Ovary (tissue), 9 donors: Measurements from ENCODE around the gene TM9SF1. TPM values are rescaled to one million over a fixed set of nuclear protein-coding genes. Genes with fewer than 3 reads are reported as not detected.
A peak's percentile ranks its signal among the peaks of the same experiment; 100 is the strongest.

Experiments
- DNase-seq, 5 donors: peaks; one replicate each; pipeline ENCODE4 v3.0.0-alpha.2; 2019 to 2020
- H3K27ac ChIP-seq, 2 donors: fragments of 200-600 bp; one replicate each; pipeline versions ENCODE4 v1.5.1 to v1.8.0; 2019 to 2022
- H3K27me3 ChIP-seq: fragments of 200-600 bp; one replicate; pipeline ENCODE4 v1.8.0; 2022
- H3K36me3 ChIP-seq: fragments of 200-600 bp; sonication (generic); one replicate; pipeline ENCODE4 v1.5.1; 2019
- H3K4me1 ChIP-seq: one replicate; pipeline ENCODE4 v1.8.1; 2013; ENCODE audit warnings: mild to moderate bottlenecking, moderate library complexity; ENCODE audit not compliant: insufficient read depth
- H3K4me3 ChIP-seq: fragments of 200-600 bp; sonication (generic); one replicate; pipeline ENCODE4 v1.5.1; 2017
- H3K9me3 ChIP-seq, 2 donors: fragments of 200-600 bp in 1 of 2; sonication (generic) in 1 of 2; one replicate each; pipeline versions ENCODE4 v1.5.1 to v1.8.1; 2013 to 2019; ENCODE audit warnings: mild to moderate bottlenecking in 1 of 2, moderate library complexity in 1 of 2
- EP300 ChIP-seq: sonication (generic); formaldehyde crosslinking; IDR thresholded peaks from one replicate; pipeline ENCODE4 v1.6.1; 2017; ENCODE audit warnings: antibody characterized with exemption
- POLR2A ChIP-seq: fragments of 450-650 bp; IDR thresholded peaks from one replicate; pipeline ENCODE4 v1.6.1; 2017; ENCODE audit warnings: antibody characterized with exemption, mild to moderate bottlenecking, moderate library complexity
- WGBS, 3 donors: extraction: QIAGEN DNeasy Blood & Tissue Kit in 1 of 3; methylation state at CpG; one replicate each; pipeline versions ENCODE4 v1.1.5 to v1.1.7; 2013 to 2017; 5-methylcytosine and 5-hydroxymethylcytosine counted together
- intact Hi-C, 4 donors: fragments of 100-400 bp; cut with DNase I; formaldehyde crosslinking; loops; one replicate each; pipeline versions ENCODE4 v1.11.0 to v1.15.1; 2022 to 2023
- polyA plus RNA-seq, 2 donors: library from polyadenylated mRNA; stranded (reverse); fragments of 200-250 nt in 1 of 2; fragments of 350-450 nt in 1 of 2; fragmentation: Illumina TruSeq in 1 of 2; extraction: RNeasy Lipid Tissue Mini Kit (QIAGEN cat#74804) in 1 of 2; gene quantifications; one replicate each; pipeline ENCODE4 v1.2.3, GENCODE V29; 2013 to 2014
- total RNA-seq, 7 donors: library from RNA; depleted of rRNA in 2 of 7; stranded (reverse); fragments of >200 nt in 2 of 7; fragmentation: NEBNext Ultra II Directional in 3 of 7; extraction: Animal tissue kit (Norgen Biotek cat#: 25700) in 3 of 7; gene quantifications; one replicate each; pipeline versions ENCODE4 v1.1.0 to v1.2.4, GENCODE V29; 2016 to 2023
- TF ChIP-seq, protein P1 (sequence below), 3 donors: fragments of 450-650 bp in 2 of 3; fragments of 200-600 bp in 1 of 3; IDR thresholded peaks; one replicate each; pipeline versions ENCODE4 v1.5.1 to v1.8.0; 2016 to 2022; ENCODE audit warnings: antibody characterized with exemption in 3 of 3, mild to moderate bottlenecking in 1 of 3
- donor health status: DM: no; HTN: no; CAD: no; lungs with moderate emphysema.
- donor health status: DM: no; HTN: no; CAD: no.
- donor health status: Bipolar disorder and iron deficiency.
- donor health status: DM: yes; HTN: yes; CAD: no.
- donor health status: DM: no; HTN: no; CAD: no.
- donor health status: DM: yes; HTN: yes; CAD: no.

Gene TM9SF1
- total and polyA plus RNA-seq, 9 donors: 32.3 to 65.6 (median 44.9) TPM

DNA sequence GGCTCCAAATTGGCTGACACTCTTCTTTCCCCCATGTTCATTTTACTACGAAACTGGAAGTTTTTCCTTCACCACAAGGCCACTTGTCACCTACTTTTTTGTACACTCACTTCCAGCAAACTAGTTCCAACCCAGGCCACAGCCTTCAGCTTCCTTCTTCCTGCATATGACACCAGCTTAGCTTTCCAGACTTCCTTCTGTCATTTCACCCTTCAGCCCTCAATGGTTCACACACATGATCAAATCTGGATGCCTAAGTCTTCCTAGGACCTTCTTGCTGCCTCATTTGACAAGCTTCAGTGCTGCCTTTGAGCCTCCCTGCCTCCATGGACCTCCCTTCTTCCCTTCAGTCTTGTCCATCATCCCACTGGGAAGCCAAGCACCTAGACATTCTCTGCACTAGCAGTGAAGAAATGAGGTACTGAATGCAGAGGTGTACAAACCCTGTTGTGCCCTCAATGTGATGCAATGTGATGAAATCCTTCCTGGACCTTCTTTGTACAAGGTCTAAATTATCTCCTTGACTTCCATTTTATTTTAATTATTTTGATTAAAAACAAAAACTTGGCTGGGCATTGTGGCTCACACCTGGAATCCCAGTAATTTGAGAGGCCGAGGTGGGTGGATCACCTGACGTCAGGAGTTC is 27.6 kb downstream of the TM9SF1 start:
- Histone ChIP-seq H3K9me3 (no peaks in the 10 kb centered on the region), H3K36me3 (no peaks in the 10 kb centered on the region), H3K4me3 (no peak overlapping the region), H3K4me1 (peaks cover 16% of the 10 kb centered on the region), H3K27me3 (no peaks in the 10 kb centered on the region), H3K27ac (no peak overlapping the region)
- DNase-seq: no peak
- WGBS, 3 donors: 69 to 85% (median 77%) methylated on average over 3 of the region's 3 CpGs
- TF ChIP-seq EP300 (no peak), POLR2A (no peak)
- TF ChIP-seq, protein P1, sequence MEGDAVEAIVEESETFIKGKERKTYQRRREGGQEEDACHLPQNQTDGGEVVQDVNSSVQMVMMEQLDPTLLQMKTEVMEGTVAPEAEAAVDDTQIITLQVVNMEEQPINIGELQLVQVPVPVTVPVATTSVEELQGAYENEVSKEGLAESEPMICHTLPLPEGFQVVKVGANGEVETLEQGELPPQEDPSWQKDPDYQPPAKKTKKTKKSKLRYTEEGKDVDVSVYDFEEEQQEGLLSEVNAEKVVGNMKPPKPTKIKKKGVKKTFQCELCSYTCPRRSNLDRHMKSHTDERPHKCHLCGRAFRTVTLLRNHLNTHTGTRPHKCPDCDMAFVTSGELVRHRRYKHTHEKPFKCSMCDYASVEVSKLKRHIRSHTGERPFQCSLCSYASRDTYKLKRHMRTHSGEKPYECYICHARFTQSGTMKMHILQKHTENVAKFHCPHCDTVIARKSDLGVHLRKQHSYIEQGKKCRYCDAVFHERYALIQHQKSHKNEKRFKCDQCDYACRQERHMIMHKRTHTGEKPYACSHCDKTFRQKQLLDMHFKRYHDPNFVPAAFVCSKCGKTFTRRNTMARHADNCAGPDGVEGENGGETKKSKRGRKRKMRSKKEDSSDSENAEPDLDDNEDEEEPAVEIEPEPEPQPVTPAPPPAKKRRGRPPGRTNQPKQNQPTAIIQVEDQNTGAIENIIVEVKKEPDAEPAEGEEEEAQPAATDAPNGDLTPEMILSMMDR (IDR thresholded peaks at IDR 0.05): no peak
- intact Hi-C loops: no loop called here

DNA sequence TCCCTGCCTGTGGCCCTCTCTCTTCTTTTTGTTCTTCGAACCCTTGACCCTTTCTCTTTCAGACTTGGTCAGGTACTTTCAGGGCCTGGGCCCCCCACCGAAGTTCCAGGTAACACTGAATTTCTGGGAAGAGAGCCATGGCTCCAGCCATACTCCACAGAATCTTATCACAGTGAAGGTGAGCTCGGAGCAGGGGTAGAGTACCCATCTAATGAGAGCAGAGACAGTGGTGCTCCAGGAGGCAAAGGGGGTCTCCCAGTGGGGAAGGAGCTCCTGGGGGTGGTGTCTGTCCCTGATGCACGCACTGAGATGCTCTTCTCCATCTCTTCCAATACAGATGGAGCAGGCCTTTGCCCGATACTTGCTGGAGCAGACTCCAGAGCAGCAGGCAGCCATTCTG is 29.5 kb downstream of the TM9SF1 start:
- DNase-seq: no peak
- TF ChIP-seq, protein P1 (IDR thresholded peaks at IDR 0.05): no peak
- no peak for TF ChIP-seq POLR2A
- TF ChIP-seq EP300: no peak
- Histone ChIP-seq H3K27me3 (no peaks in the 10 kb centered on the region), H3K9me3 (no peaks in the 10 kb centered on the region), H3K27ac (no peak overlapping the region), H3K36me3 (no peaks in the 10 kb centered on the region), H3K4me3 (no peak overlapping the region), H3K4me1 (peaks cover 8% of the 10 kb centered on the region)
- intact Hi-C loops: no loop called here
- WGBS, 3 donors: 86 to 90% (median 88%) methylated on average over 5 of the region's 5 CpGs

DNA sequence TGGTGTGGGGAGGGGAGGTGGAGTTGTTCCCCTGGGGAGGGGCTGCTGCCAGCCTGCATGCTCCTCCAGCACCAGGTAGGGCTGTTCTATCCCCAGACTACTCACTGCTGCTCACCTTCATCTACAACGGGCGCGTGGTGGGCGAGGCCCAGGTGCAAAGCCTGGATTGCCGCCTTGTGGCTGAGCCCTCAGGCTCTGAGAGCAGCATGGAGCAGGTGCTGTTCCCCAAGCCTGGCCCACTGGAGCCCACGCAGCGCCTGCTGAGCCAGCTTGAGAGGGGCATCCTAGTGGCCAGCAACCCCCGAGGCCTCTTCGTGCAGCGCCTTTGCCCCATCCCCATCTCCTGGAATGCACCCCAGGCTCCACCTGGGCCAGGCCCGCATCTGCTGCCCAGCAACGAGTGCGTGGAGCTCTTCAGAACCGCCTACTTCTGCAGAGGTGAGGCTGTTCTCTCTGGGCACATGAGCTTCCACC is 30.7 kb downstream of the TM9SF1 start:
- Histone ChIP-seq H3K9me3 (no peaks in the 10 kb centered on the region), H3K4me3 (no peak overlapping the region), H3K27me3 (no peaks in the 10 kb centered on the region), H3K36me3 (no peaks in the 10 kb centered on the region), H3K27ac (no peak overlapping the region), H3K4me1 (peaks cover 8% of the 10 kb centered on the region)
- 83 to 86% (median 85%) methylated on average over 12 to 14 of the region's 14 CpGs for WGBS, 3 donors
- intact Hi-C loops: loop anchor here in 1 of 4 donors (5.0 kb wide), 1 partner anchor 107 kb away; no protein-coding TSS in a partner anchor
- TF ChIP-seq POLR2A (no peak), EP300 (no peak)
- TF ChIP-seq, protein P1 (IDR thresholded peaks at IDR 0.05): no peak
- DNase-seq: no peak

DNA sequence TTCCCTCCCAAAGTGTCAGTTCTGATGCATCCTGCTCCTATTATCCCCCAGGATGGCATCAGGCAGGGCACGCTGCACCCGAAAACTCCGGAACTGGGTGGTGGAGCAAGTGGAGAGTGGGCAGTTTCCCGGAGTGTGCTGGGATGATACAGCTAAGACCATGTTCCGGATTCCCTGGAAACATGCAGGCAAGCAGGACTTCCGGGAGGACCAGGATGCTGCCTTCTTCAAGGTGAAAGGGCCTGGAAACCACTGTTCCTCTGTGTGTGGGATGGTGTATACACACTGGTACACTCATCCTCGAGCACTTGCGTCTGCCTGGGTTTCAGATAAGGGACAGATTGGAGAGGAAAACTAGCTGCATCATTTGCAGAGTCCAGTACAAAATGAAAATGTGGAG is 33.1 kb downstream of the TM9SF1 start:
- Histone ChIP-seq H3K36me3 (no peaks in the 10 kb centered on the region), H3K27ac (peak overlapping the region; percentile 71 to 84), H3K27me3 (no peaks in the 10 kb centered on the region), H3K4me3 (peak overlapping the region; percentile 84), H3K4me1 (peaks cover 8% of the 10 kb centered on the region), H3K9me3 (no peaks in the 10 kb centered on the region)
- intact Hi-C loops: loop anchor here in 1 of 4 donors (5.0 kb wide), 1 partner anchor 105 kb away; no protein-coding TSS in a partner anchor
- TF ChIP-seq EP300 (no peak), POLR2A (no peak)
- TF ChIP-seq, protein P1 (IDR thresholded peaks at IDR 0.05): no peak
- WGBS, 3 donors: 2 to 9% (median 3%) methylated on average over 8 of the region's 8 CpGs
- peak in 1 of 5 donors; percentile 42 for DNase-seq
